Measurements from ENCODE around the gene PRKCD. TPM values are rescaled to one million over a fixed set of nuclear protein-coding genes. Genes with fewer than 3 reads are reported as not detected.
A peak's percentile ranks its signal among the peaks of the same experiment; 100 is the strongest.

The PRKCD gene
- total RNA-seq, 1 experiment from 2014 or later, result 1.00 TPM

- Histone ChIP-seq H3K9me3 (replicated peaks) (no peaks in the 10 kb centered on the region), H3K36me3 (peaks cover 8% of the 10 kb centered on the region), H3K4me3 (no peak overlapping the region), H3K27me3 (replicated peaks) (no peaks in the 10 kb centered on the region), H3K27ac (peak overlapping the region; percentile 71), H3K4me1 (replicated peaks) (peaks cover 16% of the 10 kb centered on the region)
- DNase-seq (ENCODE audit: low read depth in 1 of 2, low spot score in 2 of 2), result peak; percentile 29 to 55
Measured at GRCh38 chr3:53166781-53167291, 5.8 kb downstream of the PRKCD start.

GRCh38 chr3:53167418-53168174, 6.6 kb downstream of the PRKCD start:
- Histone ChIP-seq H3K27me3 (replicated peaks) (no peaks in the 10 kb centered on the region), H3K4me3 (no peak overlapping the region), H3K27ac (no peak overlapping the region), H3K4me1 (replicated peaks) (peaks cover 11% of the 10 kb centered on the region), H3K36me3 (peaks cover 8% of the 10 kb centered on the region), H3K9me3 (replicated peaks) (no peaks in the 10 kb centered on the region)
- no peak for DNase-seq (ENCODE audit: low read depth in 1 of 2, low spot score in 2 of 2)

- Histone ChIP-seq H3K27ac (no peak overlapping the region), H3K9me3 (replicated peaks) (no peaks in the 10 kb centered on the region), H3K4me1 (replicated peaks) (peaks cover 11% of the 10 kb centered on the region), H3K36me3 (peaks cover 8% of the 10 kb centered on the region), H3K4me3 (no peak overlapping the region), H3K27me3 (replicated peaks) (no peaks in the 10 kb centered on the region)
- DNase-seq (ENCODE audit: low read depth in 1 of 2, low spot score in 2 of 2), result no peak
Measured at GRCh38 chr3:53168175-53168923, 7.3 kb downstream of the PRKCD start.

DNA sequence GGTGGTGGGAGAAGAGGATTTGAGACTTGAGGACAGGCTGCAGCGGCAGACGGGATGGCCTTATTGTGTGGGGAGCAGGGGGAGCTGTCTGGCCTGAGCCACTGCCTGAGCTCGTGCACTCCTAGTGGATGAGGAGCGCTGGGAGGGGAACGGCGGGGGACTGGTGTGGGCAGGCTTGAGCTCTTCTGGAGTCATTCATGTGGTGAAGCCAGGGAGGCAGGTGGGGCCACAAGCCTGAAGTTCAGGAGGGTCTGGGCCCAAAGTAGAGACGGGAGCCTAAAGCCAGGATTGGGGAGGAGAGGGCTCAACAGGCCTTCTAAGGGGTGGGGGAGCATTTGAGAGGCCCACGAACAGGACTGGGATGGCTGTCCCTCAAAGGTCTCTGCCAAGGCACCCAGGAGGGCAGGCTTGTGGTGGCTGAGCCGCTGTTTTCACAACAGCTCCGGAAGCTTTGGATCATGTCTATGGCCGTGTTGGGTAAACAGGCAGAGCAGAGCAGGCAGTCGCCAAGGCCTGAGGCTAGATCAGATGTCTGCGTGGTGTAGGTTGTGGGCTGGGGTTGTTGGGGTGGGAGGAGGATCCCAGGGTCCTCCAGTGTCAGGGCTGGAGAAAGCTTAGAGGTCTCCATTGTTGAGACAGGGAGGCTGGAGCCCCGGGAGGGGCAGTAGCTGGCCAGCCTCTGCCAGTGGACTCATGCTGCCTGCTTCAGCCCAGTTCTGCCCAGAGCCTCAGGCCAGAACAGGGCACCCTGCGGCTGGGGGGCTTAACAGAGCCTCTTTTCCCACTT, 8.2 kb downstream of the PRKCD start:
- Histone ChIP-seq H3K9me3 (replicated peaks) (no peaks in the 10 kb centered on the region), H3K4me1 (replicated peaks) (peaks cover 11% of the 10 kb centered on the region), H3K27ac (no peak overlapping the region), H3K36me3 (peaks cover 16% of the 10 kb centered on the region), H3K27me3 (replicated peaks) (no peaks in the 10 kb centered on the region), H3K4me3 (no peak overlapping the region)
- DNase-seq (ENCODE audit: low read depth in 1 of 2, low spot score in 2 of 2), result no peak

- Histone ChIP-seq H3K4me1 (replicated peaks) (peaks cover 11% of the 10 kb centered on the region), H3K4me3 (no peak overlapping the region), H3K9me3 (replicated peaks) (no peaks in the 10 kb centered on the region), H3K27ac (no peak overlapping the region), H3K27me3 (replicated peaks) (no peaks in the 10 kb centered on the region), H3K36me3 (peaks cover 16% of the 10 kb centered on the region)
- no peak for DNase-seq (ENCODE audit: low read depth in 1 of 2, low spot score in 2 of 2)
Measured at GRCh38 chr3:53169832-53170324, 8.9 kb downstream of the PRKCD start.

- Histone ChIP-seq H3K36me3 (peaks cover 16% of the 10 kb centered on the region), H3K27ac (no peak overlapping the region), H3K9me3 (replicated peaks) (no peaks in the 10 kb centered on the region), H3K27me3 (replicated peaks) (no peaks in the 10 kb centered on the region), H3K4me3 (no peak overlapping the region), H3K4me1 (replicated peaks) (peaks cover 11% of the 10 kb centered on the region)
- DNase-seq (ENCODE audit: low read depth in 1 of 2, low spot score in 2 of 2), result no peak
Measured at GRCh38 chr3:53170325-53171063, 9.5 kb downstream of the PRKCD start.

GRCh38 chr3:53171064-53171418, 10.0 kb downstream of the PRKCD start:
- Histone ChIP-seq H3K36me3 (peaks cover 16% of the 10 kb centered on the region), H3K9me3 (replicated peaks) (no peaks in the 10 kb centered on the region), H3K4me3 (no peak overlapping the region), H3K4me1 (replicated peaks) (peaks cover 11% of the 10 kb centered on the region), H3K27ac (no peak overlapping the region), H3K27me3 (replicated peaks) (no peaks in the 10 kb centered on the region)
- no peak for DNase-seq (ENCODE audit: low read depth in 1 of 2, low spot score in 2 of 2)

DNA sequence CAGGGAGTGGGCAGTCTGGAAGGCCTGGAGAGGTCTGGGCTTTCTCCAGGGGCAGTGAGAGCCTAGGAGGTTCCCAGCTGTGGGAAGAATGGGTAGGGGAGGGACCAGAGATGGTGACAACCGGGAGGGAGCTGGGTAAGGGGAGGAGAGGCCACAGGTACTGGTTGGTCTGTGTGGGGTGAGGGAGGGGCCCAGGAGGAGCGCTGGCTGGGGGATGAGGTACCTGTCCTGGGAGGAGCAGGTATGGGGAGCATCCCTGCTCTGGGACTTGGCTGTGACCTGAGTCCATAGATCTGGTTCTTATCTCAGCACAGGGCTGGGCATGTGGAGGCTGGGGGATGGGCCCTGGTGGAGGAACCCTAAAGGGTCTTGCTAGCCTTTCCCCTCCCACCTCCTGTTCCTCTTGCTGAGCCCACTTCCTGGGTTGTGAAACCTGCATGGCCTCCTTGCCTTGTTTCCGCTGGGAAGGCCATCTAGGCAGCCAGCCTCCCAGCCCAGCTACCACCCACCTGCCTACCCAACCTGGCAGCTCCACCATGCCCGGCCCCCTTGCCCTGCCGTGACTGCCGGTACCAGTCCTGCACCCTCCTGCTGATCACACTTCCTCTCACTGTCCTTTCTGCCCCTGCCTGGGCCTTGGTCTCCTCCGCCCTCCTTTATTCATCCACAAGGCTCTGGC, 11.0 kb downstream of the PRKCD start:
- Histone ChIP-seq H3K36me3 (peaks cover 8% of the 10 kb centered on the region), H3K4me3 (no peak overlapping the region), H3K27me3 (replicated peaks) (no peaks in the 10 kb centered on the region), H3K27ac (no peak overlapping the region), H3K4me1 (replicated peaks) (peaks cover 4% of the 10 kb centered on the region), H3K9me3 (replicated peaks) (no peaks in the 10 kb centered on the region)
- no peak for DNase-seq (ENCODE audit: low read depth in 1 of 2, low spot score in 2 of 2)

GRCh38 chr3:53173107-53173506, 12.1 kb downstream of the PRKCD start:
- DNase-seq (ENCODE audit: low read depth in 1 of 2, low spot score in 2 of 2), result no peak
- Histone ChIP-seq H3K27me3 (replicated peaks) (no peaks in the 10 kb centered on the region), H3K4me3 (no peak overlapping the region), H3K4me1 (replicated peaks) (no peaks in the 10 kb centered on the region), H3K36me3 (peaks cover 8% of the 10 kb centered on the region), H3K9me3 (replicated peaks) (no peaks in the 10 kb centered on the region), H3K27ac (no peak overlapping the region)

- no peak overlapping the region for H3K27ac ChIP-seq
- peaks cover 12% of the 10 kb centered on the region for H3K36me3 ChIP-seq
- H3K4me1 ChIP-seq (replicated peaks), result no peaks in the 10 kb centered on the region
- H3K4me3 ChIP-seq, result no peak overlapping the region
- H3K27me3 ChIP-seq (replicated peaks), result no peaks in the 10 kb centered on the region
- no peak for DNase-seq (ENCODE audit: low read depth in 1 of 2, low spot score in 2 of 2)
- no peaks in the 10 kb centered on the region for H3K9me3 ChIP-seq (replicated peaks)
Measured at GRCh38 chr3:53174346-53175250, 13.6 kb downstream of the PRKCD start.

DNA sequence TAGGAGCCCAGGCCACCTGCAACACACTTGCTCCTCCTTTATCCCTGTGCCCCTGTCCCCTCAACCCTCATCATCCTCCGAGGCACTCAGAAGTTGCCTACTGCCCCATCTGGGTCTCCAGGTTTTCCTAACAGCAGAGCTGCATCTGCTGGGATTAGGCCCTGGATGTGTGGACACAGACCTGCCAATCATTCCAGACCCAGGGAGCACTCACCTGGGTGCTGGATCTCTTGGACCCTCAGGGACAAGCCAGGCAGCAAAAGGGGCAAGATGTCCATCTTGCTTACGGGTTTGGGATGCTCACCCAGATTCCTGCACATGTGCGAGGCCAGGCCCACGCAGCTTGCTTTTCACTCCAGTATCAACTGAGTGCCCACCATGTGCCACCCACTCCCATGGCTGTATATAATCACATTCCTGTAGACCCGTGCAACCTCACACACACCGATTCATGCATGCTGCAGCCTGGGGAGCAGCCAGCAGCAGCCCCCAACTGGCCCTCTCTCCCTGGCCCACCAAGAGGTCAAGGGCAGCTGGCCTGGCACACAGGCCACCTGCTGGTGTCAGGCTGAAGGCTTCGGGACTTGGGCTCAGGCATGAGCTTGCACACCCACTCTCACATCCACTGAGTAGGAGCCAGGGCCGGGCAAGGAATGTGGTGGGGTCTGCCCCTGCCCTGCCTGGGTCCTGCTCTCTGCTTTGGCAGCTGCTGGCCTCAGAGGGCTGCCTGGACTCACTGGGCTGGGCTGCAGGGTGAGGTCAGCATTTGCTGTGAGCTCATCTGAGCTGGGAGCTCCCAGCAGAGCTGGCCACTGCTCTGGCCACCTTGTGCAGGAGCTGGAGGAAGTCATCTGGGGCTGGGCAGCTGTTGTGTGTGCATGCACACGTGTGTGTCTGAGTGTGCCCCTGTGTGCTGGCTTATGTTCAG, 14.9 kb downstream of the PRKCD start:
- no peak for DNase-seq (ENCODE audit: low read depth in 1 of 2, low spot score in 2 of 2)
- Histone ChIP-seq H3K27me3 (replicated peaks) (no peaks in the 10 kb centered on the region), H3K36me3 (peaks cover 19% of the 10 kb centered on the region), H3K9me3 (replicated peaks) (no peaks in the 10 kb centered on the region), H3K4me3 (no peak overlapping the region), H3K4me1 (replicated peaks) (no peaks in the 10 kb centered on the region), H3K27ac (no peak overlapping the region)

Data from SJSA1 (cell line).